IPS DF 19.7 (cell line): ENCODE measurements around the gene MIER3.
"Not testable (repeated sequence)": the region's sequence is repeated elsewhere in the genome, so short reads cannot be mapped to it uniquely, and the experiment has no call there.

ENCODE experiments used
- DNase-seq: peaks from one replicate; pipeline ENCODE4 v3.0.0-alpha.2; 2013; ENCODE audit warnings: low read depth, low spot score

MIER3 gene, protein sequence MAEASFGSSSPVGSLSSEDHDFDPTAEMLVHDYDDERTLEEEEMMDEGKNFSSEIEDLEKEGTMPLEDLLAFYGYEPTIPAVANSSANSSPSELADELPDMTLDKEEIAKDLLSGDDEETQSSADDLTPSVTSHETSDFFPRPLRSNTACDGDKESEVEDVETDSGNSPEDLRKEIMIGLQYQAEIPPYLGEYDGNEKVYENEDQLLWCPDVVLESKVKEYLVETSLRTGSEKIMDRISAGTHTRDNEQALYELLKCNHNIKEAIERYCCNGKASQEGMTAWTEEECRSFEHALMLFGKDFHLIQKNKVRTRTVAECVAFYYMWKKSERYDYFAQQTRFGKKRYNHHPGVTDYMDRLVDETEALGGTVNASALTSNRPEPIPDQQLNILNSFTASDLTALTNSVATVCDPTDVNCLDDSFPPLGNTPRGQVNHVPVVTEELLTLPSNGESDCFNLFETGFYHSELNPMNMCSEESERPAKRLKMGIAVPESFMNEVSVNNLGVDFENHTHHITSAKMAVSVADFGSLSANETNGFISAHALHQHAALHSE

DNA sequence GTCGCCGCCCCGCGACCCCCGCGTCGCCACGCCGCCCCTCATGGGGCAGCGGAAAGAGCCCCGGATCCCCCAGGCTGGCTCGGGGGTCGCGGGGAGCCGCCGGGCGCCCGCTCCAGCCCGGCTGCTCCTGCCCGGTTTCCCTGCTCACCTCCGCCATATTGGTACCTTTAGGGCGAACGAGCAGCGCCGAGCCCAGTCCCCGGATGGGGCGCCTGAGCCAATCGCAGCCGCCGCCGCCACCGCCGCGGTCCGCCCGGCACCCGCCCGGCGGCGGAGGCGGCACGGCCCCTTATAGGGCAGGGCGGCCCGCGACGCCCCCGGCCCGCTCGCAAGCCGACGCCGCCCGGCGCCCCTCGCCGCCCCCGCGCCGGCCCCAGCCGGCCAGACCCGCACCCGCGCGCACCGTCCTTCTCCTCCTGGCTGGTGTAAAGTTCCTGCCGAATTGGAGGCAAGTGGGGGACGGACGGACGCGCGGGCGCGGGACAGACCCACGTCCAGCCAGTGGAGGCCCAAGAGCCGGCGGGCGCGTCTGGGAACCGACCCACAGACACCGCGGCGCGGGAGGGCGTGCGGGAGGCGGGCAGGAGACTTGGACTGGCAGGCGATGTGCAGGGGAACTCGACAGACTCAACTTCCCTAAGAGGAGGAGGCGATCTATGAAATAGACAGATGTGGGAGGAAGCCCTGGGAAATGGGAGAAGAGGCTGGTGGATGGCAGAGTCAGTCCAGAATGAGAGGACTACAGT, at the start of gene MIER3:
Gene MIER3, minus strand, starts transcription at position 178 of the 746 bp plus-strand sequence. Its CDS starts 21 bp downstream, at position 157.
- no peak for DNase-seq

GRCh38 chr5:56995596-56995995, 43.7 kb upstream of the MIER3 start:
- DNase-seq, result no peak

DNA sequence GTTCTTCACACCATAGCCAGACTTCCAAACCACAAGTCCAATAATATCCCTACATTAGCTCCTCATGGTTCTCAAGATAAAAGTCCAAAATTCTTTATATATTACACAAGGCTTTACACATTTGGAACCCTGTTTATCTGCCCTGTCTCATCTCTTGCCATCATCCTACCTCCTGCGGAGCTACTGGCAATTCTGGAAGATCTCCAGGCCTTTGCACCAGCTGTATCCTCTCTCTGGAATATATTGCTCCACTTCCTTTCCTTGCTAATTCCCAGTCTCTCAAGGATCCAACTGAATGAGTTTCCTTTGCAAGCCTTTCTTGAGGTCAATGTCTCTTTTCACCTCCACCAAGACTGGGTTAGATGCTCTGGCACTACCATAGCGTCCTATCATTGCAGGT, 41.3 kb upstream of the MIER3 start:
- DNase-seq, result no peak

DNA sequence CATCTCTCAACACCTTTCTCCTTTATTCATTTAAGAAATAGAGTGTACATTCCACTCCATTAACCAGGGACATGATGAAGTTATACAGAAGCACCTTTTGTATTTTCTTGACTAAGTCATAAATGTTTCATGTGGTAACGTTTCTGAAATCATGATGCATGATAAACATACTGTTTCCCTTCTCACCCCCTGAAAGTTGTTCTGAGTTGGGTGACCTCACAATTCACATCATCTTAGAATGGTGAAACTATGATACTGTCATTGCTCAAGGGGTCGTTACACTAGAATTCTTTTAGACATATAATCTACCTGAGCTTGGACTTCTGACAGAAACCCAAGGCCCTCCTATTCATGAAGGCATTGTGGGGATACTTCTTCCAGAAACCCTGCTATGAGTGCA, 37.8 kb upstream of the MIER3 start:
- DNase-seq, result no peak

DNA sequence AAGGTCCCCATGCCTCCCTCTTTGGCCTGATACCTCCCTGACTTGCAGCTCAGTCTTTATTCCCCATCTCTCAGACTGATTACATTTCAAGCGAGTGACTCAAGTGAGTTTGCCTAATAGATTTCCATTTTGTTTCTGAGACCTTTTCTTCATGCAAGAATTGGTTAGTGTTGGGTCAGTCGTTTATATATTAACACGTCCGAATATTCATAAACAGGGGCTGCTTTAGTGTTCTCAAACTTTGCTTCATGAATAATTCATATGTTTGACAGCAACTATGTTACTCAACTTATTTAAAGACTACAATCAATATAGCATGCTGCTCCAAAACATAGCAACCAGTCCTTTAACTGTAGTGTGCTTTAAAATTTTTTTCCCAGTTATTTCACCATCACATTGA, 36.6 kb upstream of the MIER3 start:
- no peak for DNase-seq

DNA sequence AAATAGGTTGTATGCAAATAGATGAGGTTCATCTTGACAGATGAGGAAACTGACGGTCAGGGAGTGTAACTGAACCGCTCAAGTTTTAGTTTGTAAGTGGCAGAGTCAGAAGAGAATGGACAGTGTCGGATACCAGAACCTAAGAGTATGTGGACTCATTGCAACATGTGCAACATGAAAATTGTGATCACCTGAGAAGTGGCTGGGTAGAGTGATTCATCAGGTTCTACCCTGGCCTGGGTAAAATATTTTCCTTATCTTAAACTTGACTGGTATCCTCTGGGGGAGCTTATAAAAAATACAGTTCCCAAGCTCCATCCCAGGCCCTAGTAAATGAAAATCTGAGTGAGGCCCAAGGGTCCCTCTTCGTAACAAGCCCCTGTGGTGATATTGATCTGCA, 35.2 kb upstream of the MIER3 start:
- DNase-seq, result no peak

DNA sequence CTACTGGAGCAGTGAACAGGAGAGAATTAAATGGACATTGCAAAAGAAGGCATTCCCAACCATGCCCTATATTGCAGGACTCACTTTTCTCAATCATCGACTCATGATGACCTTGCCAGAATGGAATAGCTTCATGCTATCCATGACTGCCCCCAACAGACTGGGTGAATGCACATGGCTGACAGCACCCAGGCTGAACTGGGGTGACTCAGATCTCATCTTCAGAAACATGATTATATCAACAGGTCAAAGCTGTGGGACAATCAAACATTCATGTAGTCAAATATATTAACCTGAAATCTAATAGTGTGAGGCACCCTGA, 34.7 kb upstream of the MIER3 start:
- DNase-seq, result no peak

- DNase-seq, result no peak
Measured at GRCh38 chr5:56985936-56986625, 34.2 kb upstream of the MIER3 start.

GRCh38 chr5:56984445-56984844, 32.5 kb upstream of the MIER3 start:
- DNase-seq, result no peak

- DNase-seq, result no peak
Measured at GRCh38 chr5:56983593-56984361, 31.9 kb upstream of the MIER3 start.

- no peak for DNase-seq
Measured at GRCh38 chr5:56981548-56982315, 29.8 kb upstream of the MIER3 start.

GRCh38 chr5:56979968-56980367, 28.0 kb upstream of the MIER3 start:
- DNase-seq, result no peak

GRCh38 chr5:56979526-56979925, 27.6 kb upstream of the MIER3 start:
- not testable (repeated sequence) for DNase-seq

- no peak for DNase-seq
Measured at GRCh38 chr5:56977822-56978221, 25.9 kb upstream of the MIER3 start.

GRCh38 chr5:56977021-56977420, 25.1 kb upstream of the MIER3 start:
- DNase-seq, result no peak

- DNase-seq, result no peak
Measured at GRCh38 chr5:56974241-56974640, 22.3 kb upstream of the MIER3 start.

DNA sequence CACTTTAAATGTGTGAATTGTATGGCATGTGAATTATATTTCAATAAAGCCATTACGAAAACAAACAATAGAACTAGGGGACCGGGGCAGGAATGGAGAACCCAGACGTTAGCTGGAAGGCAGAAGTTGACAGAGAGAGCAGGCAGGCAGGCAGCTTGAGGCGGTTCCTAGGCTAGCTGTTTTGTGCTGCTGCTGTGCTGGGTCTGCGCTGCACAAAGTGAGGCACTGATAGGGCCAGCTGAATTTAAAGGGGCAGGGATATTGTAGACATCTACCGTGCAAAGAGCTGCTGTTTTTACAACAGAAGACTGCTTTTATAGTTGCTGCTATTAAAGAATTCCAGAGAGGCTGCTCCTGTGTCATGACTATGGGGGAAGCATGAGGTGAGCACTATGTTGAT, 21.6 kb upstream of the MIER3 start:
- DNase-seq, result no peak

GRCh38 chr5:56971275-56971674, 19.4 kb upstream of the MIER3 start:
- no peak for DNase-seq

- no peak for DNase-seq
Measured at GRCh38 chr5:56964173-56964572, 12.2 kb upstream of the MIER3 start.

GRCh38 chr5:56963246-56963645, 11.3 kb upstream of the MIER3 start:
- no peak for DNase-seq

DNA sequence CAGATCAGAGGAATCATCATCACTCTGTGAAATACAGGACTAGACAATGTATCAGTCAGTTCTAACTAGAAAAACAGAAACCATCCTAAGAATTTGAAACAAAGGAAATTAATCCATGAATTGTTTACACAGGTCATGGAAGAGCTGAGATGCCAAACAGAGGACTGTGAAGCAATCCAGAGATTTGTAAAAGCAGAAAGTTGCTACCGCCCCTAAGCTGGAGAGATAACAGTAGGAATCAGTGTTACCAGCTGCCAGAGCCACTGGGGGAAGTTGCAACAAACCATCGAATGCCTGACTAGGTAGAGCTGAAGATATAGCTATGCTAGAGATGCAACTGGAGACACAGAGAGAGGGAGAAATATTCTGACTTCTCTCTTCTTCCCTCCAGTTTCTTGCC, 10.4 kb upstream of the MIER3 start:
- no peak for DNase-seq
